CD4-positive, CD25-positive, alpha-beta regulatory T cell (primary cell): ENCODE data around the gene DGKG. TPM values are rescaled to one million over a fixed set of nuclear protein-coding genes. Genes with fewer than 3 reads are reported as not detected.
A peak's percentile ranks its signal among the peaks of the same experiment; 100 is the strongest.

Experiments
- ATAC-seq, 2 donors: fragments of 150-1000 bp; cut with Tn5 transposase; one replicate each; pipeline ENCODE4 v1.10.0; 2021; ENCODE audit warnings: low read depth in 2 of 2, moderate number of reproducible peaks in 2 of 2, moderate library complexity in 1 of 2
- DNase-seq, 3 donors: peaks; one replicate each; pipeline versions ENCODE4 v3.0.0 to v3.0.0-alpha.2; 2012 to 2022; ENCODE audit warnings: mixed read lengths in 1 of 3
- H3K27ac ChIP-seq: one replicate; pipeline ENCODE4 v1.7.0; 2013; ENCODE audit warnings: mild to moderate bottlenecking, low read length; ENCODE audit not compliant: insufficient read depth, poor library complexity, severe bottlenecking
- H3K27me3 ChIP-seq: one replicate; pipeline ENCODE4 v1.7.0; 2013; ENCODE audit warnings: low read length; ENCODE audit not compliant: control insufficient read depth, insufficient read depth
- H3K36me3 ChIP-seq: one replicate; pipeline ENCODE4 v1.7.0; 2013; ENCODE audit warnings: mild to moderate bottlenecking, low read length, moderate library complexity; ENCODE audit not compliant: control insufficient read depth, insufficient read depth
- H3K4me1 ChIP-seq: 2 replicates; pipeline ENCODE4 v1.7.0; 2013; ENCODE audit warnings: mild to moderate bottlenecking, low read length; ENCODE audit not compliant: insufficient read depth, control insufficient read depth, poor library complexity, severe bottlenecking
- H3K4me3 ChIP-seq: one replicate; pipeline ENCODE4 v1.7.0; 2013; ENCODE audit warnings: low read depth, mild to moderate bottlenecking, low read length, moderate library complexity
- H3K9me3 ChIP-seq, 2 experiments: 1 replicate in 1 of 2; 2 replicates in 1 of 2; pipeline ENCODE4 v1.7.0; 2013; ENCODE audit warnings: low read length in 2 of 2, mild to moderate bottlenecking in 1 of 2, moderate library complexity in 1 of 2; ENCODE audit not compliant: control insufficient read depth in 2 of 2
- H3K27ac Mint-ChIP-seq, 3 donors: one replicate each; pipeline ENCODE4 v1.8.0; 2020 to 2022; ENCODE audit warnings: mild to moderate bottlenecking in 3 of 3, mixed read lengths in 3 of 3, moderate library complexity in 2 of 3
- H3K27me3 Mint-ChIP-seq: one replicate; pipeline ENCODE4 v1.8.0; 2022; ENCODE audit warnings: mild to moderate bottlenecking, mixed read lengths
- H3K36me3 Mint-ChIP-seq: one replicate; pipeline ENCODE4 v1.8.0; 2020; ENCODE audit warnings: mixed read lengths
- H3K4me1 Mint-ChIP-seq, 4 donors: one replicate each; pipeline ENCODE4 v1.8.0; 2020 to 2022; ENCODE audit warnings: mixed read lengths in 4 of 4, mild to moderate bottlenecking in 1 of 4
- H3K4me3 Mint-ChIP-seq, 4 donors: one replicate each; pipeline ENCODE4 v1.8.0; 2020 to 2022; ENCODE audit warnings: mild to moderate bottlenecking in 4 of 4, mixed read lengths in 4 of 4, moderate library complexity in 3 of 4
- H3K9me3 Mint-ChIP-seq, 7 donors: one replicate each; pipeline ENCODE4 v1.8.0; 2020 to 2022; ENCODE audit warnings: mixed read lengths in 7 of 7, mild to moderate bottlenecking in 3 of 7, moderate library complexity in 2 of 7
- polyA plus RNA-seq, 4 donors: library from polyadenylated mRNA; unstranded; fragments of 300-500 nt; fragmentation: Illumina TruSeq; gene quantifications; one replicate each; pipeline ENCODE4 v1.2.3, GENCODE V29; 2021
- total RNA-seq: library from RNA; stranded (reverse); gene quantifications from one replicate; pipeline ENCODE4 v1.2.3, GENCODE V29; 2022

DGKG gene
- total and polyA plus RNA-seq, 5 donors from 2014 or later = 0.81 TPM; not detected in 4

DNA sequence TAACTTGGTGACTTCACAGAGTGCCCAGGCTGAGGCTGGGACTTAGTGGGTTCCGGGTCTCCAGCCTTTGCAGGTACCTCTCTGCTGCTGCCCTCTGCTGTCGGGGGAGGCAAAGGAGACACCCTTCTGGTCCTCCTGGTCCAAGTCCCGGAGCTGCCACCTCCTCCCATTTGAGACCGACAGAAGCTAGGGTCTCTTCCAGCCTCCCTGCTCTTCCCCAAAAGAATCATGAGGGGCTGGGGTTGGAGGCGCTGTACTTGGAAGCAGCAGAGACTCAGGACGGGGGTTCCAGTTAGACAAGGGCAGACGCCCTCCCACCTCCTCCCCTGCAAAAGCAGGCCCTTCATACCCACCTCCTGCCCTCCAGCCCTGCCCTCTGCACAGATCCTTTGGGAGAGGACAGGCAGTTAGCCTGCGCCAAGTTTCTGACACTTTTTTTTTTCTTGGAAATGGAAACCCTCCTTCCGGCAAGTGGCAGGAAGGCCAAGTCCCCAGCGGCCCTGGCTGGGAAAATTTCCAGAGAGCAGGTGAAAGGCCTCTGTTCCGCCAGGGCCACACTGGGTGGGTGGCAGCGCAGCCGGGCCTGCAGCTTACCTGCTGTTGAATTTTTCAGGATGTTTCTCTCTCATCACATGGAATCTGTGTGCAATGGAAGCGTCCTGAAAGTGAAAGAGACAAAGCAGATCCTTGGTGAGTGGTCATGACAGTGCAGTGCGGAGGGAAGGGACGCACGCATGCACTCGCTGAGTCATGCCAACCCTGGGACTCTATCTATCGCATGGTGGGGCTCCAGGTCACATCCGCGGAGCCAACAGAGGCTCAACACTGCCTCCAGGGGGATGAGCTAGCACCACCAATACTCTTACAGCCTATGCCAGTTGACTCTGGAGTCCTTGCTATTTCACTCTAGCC is 119.9 kb downstream of the DGKG start:
- H3K4me3 Mint-ChIP-seq = no peak overlapping the region
- H3K4me1 Mint-ChIP-seq = peaks cover 0 to 4% (median 0%) of the 10 kb centered on the region in 4 donors
- H3K27ac Mint-ChIP-seq = peak overlapping the region in 1 of 3 donors; percentile 51
- Histone ChIP-seq H3K4me3 (no peak overlapping the region), H3K36me3 (no peaks in the 10 kb centered on the region), H3K4me1 (no peaks in the 10 kb centered on the region), H3K27ac (no peak overlapping the region), H3K9me3 (no peaks in the 10 kb centered on the region), H3K27me3 (peaks cover 3% of the 10 kb centered on the region)
- DNase-seq (peak in 1 of 3 donors; percentile 75), ATAC-seq (peak; percentile 69 to 71)
- no peaks in the 10 kb centered on the region for H3K36me3 Mint-ChIP-seq
- peaks cover 9% of the 10 kb centered on the region for H3K27me3 Mint-ChIP-seq
- no peaks in the 10 kb centered on the region for H3K9me3 Mint-ChIP-seq

DNA sequence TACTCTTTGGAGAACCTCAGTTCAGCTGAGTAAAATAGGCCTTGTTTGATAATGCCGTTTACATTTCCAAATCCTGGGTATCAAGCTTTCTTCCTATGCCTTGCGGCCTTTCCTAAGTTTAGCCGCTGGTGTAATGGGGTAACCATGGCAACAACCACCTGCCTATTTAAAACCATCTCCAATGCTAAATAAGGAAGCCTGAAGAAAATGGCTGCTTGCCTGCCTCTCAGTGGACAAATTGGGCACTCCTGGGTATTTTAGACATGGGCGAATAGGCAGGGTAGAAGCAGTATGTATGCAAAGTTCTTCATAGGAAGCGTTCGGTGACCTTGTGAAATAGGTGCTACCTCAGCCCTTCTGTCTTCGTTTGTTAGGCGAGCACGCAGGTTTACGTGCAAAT is 122.7 kb downstream of the DGKG start:
- Mint-ChIP-seq H3K4me1 (peaks cover 4 to 18% (median 8%) of the 10 kb centered on the region in 4 donors), H3K36me3 (no peaks in the 10 kb centered on the region), H3K27me3 (peaks cover 9% of the 10 kb centered on the region), H3K27ac (peak overlapping the region in 1 of 3 donors; percentile 9), H3K9me3 (no peaks in the 10 kb centered on the region), H3K4me3 (no peak overlapping the region)
- H3K4me1 ChIP-seq = peaks cover 8% of the 10 kb centered on the region
- no peak overlapping the region for H3K27ac ChIP-seq
- no peaks in the 10 kb centered on the region for H3K36me3 ChIP-seq
- H3K4me3 ChIP-seq = no peak overlapping the region
- no peaks in the 10 kb centered on the region for H3K9me3 ChIP-seq
- DNase-seq (no peak), ATAC-seq (no peak)
- H3K27me3 ChIP-seq = no peaks in the 10 kb centered on the region

DNA sequence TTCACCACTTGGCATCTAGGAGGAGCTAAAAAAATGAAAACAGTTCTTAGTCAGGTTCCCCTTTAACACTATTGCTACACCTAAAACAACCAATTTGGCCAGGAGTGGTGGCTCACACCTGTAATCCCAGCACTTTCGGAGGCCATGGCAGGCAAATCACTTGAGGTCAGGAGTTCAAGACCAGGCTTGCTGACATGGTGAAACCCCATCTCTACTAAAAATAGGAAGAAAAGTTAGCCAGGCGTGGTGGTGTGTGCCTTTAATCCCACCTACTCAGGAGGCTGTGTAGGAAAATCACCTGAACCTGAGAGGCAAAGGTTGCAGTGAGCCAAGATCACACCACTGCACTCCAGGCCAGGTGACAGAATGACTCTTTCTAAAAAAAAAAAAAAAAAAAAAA is 124.1 kb downstream of the DGKG start:
- H3K36me3 ChIP-seq = no peaks in the 10 kb centered on the region
- H3K4me3 Mint-ChIP-seq = no peak overlapping the region

DNA sequence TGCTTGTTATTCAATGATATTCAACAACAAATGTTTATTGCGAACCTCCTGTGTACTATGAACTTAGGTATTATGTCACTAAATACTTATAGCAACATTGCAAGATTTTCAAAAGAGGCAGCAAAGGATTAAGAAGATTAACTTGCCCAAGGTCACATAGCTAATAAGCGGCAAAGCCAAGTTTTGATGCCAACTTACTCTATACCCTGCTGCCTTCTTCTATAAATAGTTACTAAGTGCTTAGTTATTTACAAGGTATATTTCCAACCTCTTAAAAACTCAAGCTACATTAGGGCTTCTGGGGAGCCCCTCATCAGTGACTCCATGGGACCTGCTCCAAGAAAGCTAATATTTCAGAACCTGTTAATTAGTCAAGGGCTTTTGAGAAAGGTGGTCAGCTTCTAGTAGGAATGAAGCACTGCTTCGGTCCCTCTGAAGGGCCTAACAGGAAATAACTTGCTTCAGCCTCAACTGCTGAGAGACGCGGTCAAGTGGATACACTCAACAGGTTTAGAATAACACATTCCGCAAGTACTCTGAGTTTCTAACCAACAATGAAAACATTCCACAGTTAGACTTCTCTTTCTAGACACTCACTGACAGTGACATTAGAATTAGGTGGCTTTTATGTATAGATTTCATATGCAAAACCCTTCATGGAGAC is 125.5 kb downstream of the DGKG start:
- Histone ChIP-seq H3K27ac (no peak overlapping the region), H3K9me3 (no peaks in the 10 kb centered on the region), H3K27me3 (no peaks in the 10 kb centered on the region), H3K4me1 (peaks cover 8% of the 10 kb centered on the region), H3K36me3 (no peaks in the 10 kb centered on the region), H3K4me3 (no peak overlapping the region)
- H3K36me3 Mint-ChIP-seq = no peaks in the 10 kb centered on the region
- no peak overlapping the region for H3K27ac Mint-ChIP-seq
- H3K4me1 Mint-ChIP-seq = peaks cover 4 to 14% (median 8%) of the 10 kb centered on the region in 4 donors
- no peak for DNase-seq
- no peak for ATAC-seq
- H3K27me3 Mint-ChIP-seq = no peaks in the 10 kb centered on the region
- peaks cover 0 to 1% (median 0%) of the 10 kb centered on the region in 7 donors for H3K9me3 Mint-ChIP-seq
- no peak overlapping the region for H3K4me3 Mint-ChIP-seq

More for the DNA sequence above, 124.1 kb downstream of the DGKG start:
- no peak for DNase-seq
- H3K4me1 ChIP-seq = peaks cover 8% of the 10 kb centered on the region
- no peaks in the 10 kb centered on the region for H3K27me3 ChIP-seq
- H3K27ac ChIP-seq = no peak overlapping the region
- H3K36me3 Mint-ChIP-seq = no peaks in the 10 kb centered on the region
- H3K4me3 ChIP-seq = no peak overlapping the region
- H3K9me3 Mint-ChIP-seq = peaks cover 0 to under 1% (median 0%) of the 10 kb centered on the region in 7 donors
- H3K27me3 Mint-ChIP-seq = peaks cover 4% of the 10 kb centered on the region
- H3K4me1 Mint-ChIP-seq = peaks cover 4 to 18% (median 8%) of the 10 kb centered on the region in 4 donors
- no peaks in the 10 kb centered on the region for H3K9me3 ChIP-seq
- no peak overlapping the region for H3K27ac Mint-ChIP-seq
- no peak for ATAC-seq

DNA sequence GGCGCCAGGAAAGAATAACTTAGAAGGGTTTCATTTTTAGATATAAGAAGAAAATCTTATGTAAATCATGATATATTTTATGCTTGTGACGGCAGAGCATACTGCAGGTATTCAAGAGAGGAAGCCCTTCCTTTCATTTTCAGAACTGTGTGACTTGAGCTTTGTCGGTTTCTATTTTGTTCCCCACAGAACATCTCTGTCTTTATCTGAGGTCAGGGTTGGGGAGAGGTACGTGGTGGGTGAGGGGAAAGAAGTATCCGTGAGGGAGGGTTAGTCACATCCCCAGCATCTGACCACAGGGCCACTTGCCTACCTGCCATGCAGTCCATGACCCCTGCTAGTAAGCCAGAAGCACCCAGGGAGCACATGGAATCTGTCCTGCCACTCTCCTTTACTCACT is 126.5 kb downstream of the DGKG start:
- peaks cover 0 to 1% (median 0%) of the 10 kb centered on the region in 7 donors for H3K9me3 Mint-ChIP-seq
- peaks cover 4 to 14% (median 8%) of the 10 kb centered on the region in 4 donors for H3K4me1 Mint-ChIP-seq
- no peaks in the 10 kb centered on the region for H3K36me3 Mint-ChIP-seq
- H3K27ac Mint-ChIP-seq = peak overlapping the region; percentile 57 to 81 (median 81)
- H3K27me3 ChIP-seq = no peaks in the 10 kb centered on the region
- H3K36me3 ChIP-seq = no peaks in the 10 kb centered on the region
- H3K9me3 ChIP-seq = no peaks in the 10 kb centered on the region
- ATAC-seq (peak; percentile 38 to 59), DNase-seq (peak in 1 of 3 donors; percentile 66)
- H3K27me3 Mint-ChIP-seq = peaks cover 5% of the 10 kb centered on the region
- H3K4me1 ChIP-seq = peaks cover 8% of the 10 kb centered on the region
- H3K4me3 ChIP-seq = peak overlapping the region; percentile 9
- peak overlapping the region in 2 of 4 donors; percentile 51 to 66 for H3K4me3 Mint-ChIP-seq
- no peak overlapping the region for H3K27ac ChIP-seq

DNA sequence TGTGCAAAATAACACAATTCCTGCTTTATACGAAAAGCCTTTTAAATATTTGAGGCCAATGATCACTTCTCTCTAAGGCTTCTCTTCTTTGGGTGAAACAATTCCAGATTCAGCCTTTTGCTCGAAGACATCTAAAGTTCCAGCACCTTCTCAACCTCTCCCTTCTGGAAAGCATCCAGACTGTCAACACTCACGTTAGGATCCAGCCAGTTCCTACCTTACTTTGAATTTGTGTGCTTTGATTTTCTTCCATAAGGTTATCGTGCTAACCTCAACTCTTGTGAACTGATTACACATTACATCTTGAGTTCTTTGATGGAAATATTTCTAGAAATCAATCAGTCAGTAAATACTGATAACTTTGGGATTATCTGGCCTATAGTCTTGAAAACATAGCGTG is 127.9 kb downstream of the DGKG start:
- H3K36me3 ChIP-seq = no peaks in the 10 kb centered on the region
- H3K27me3 Mint-ChIP-seq = peaks cover 5% of the 10 kb centered on the region

DNA sequence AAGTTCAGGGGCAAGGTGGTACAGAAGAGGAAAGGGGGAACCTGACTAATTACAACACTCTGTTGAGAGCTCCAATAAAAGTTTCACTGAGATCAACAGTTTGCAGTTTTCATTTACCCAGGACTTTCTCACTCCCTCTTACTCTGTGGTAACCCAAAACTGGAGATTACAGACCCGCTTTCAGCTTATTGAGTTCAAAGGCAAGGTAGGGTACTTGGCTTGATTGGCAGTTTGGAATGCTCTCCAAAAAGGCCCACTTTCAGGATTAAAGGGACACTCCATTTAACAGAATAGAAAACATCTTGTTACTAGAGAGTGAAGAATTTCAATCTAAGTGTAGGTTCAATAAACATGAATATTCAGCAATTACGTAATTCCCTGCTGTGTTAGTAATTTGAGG is 135.6 kb downstream of the DGKG start:
- no peak overlapping the region for H3K4me3 Mint-ChIP-seq
- H3K4me1 ChIP-seq = no peaks in the 10 kb centered on the region
- H3K27me3 Mint-ChIP-seq = peaks cover 11% of the 10 kb centered on the region
- H3K4me1 Mint-ChIP-seq = no peaks in the 10 kb centered on the region
- no peak overlapping the region for H3K27ac Mint-ChIP-seq
- H3K36me3 Mint-ChIP-seq = no peaks in the 10 kb centered on the region
- H3K27ac ChIP-seq = no peak overlapping the region
- H3K9me3 Mint-ChIP-seq = no peaks in the 10 kb centered on the region
- peaks cover 10% of the 10 kb centered on the region for H3K27me3 ChIP-seq
- DNase-seq (no peak), ATAC-seq (no peak)
- no peaks in the 10 kb centered on the region for H3K36me3 ChIP-seq
- no peak overlapping the region for H3K4me3 ChIP-seq
- no peaks in the 10 kb centered on the region for H3K9me3 ChIP-seq

More for the DNA sequence above, 127.9 kb downstream of the DGKG start:
- Mint-ChIP-seq H3K4me3 (no peak overlapping the region), H3K9me3 (peaks cover 0 to 1% (median 0%) of the 10 kb centered on the region in 7 donors), H3K36me3 (no peaks in the 10 kb centered on the region), H3K4me1 (peaks cover 4 to 14% (median 8%) of the 10 kb centered on the region in 4 donors), H3K27ac (peak overlapping the region in 1 of 3 donors; percentile 11)
- DNase-seq (no peak), ATAC-seq (no peak)
- H3K4me1 ChIP-seq = peaks cover 8% of the 10 kb centered on the region
- no peak overlapping the region for H3K4me3 ChIP-seq
- no peak overlapping the region for H3K27ac ChIP-seq
- no peaks in the 10 kb centered on the region for H3K9me3 ChIP-seq
- H3K27me3 ChIP-seq = no peaks in the 10 kb centered on the region
